HepG2 (cell line): Measurements from ENCODE around the gene FAM32A.

Experiments used
- CAMTA2 ChIP-seq: sonication (generic); formaldehyde crosslinking; IDR thresholded peaks from 2 replicates; pipeline ENCODE4 v1.4.0; 2020; ENCODE audit warnings: mild to moderate bottlenecking, missing genetic modification reagents, borderline replicate concordance
- FOXJ3 ChIP-seq: sonication (generic); formaldehyde crosslinking; IDR thresholded peaks from 2 replicates; pipeline ENCODE4 v1.4.0; 2020; ENCODE audit warnings: missing genetic modification reagents, mild to moderate bottlenecking, borderline replicate concordance
- NBN ChIP-seq: fragments of 450-650 bp; conservative IDR thresholded peaks from 2 replicates; pipeline ENCODE4 v1.6.1; 2017
- REL ChIP-seq: sonication (generic); formaldehyde crosslinking; conservative IDR thresholded peaks from 2 replicates; pipeline ENCODE4 v1.8.0; 2022; ENCODE audit warnings: mild to moderate bottlenecking, missing genetic modification reagents, moderate library complexity
- ZNF24 ChIP-seq: fragments of 450-650 bp; IDR thresholded peaks from 2 replicates; pipeline ENCODE4 v1.6.1; 2017; ENCODE audit warnings: antibody characterized with exemption, mild to moderate bottlenecking
- ZNF589 ChIP-seq: sonication (generic); formaldehyde crosslinking; conservative IDR thresholded peaks from 2 replicates; pipeline ENCODE4 v1.8.0; 2022; ENCODE audit warnings: mild to moderate bottlenecking, moderate library complexity, missing genetic modification reagents
- ZNF678 ChIP-seq: sonication (generic); formaldehyde crosslinking; IDR thresholded peaks from 2 replicates; pipeline ENCODE4 v1.4.0; 2020; ENCODE audit warnings: mild to moderate bottlenecking, missing genetic modification reagents

GRCh38 chr19:16229322-16229641 is 44.1 kb downstream of the FAM32A start:
- no peak for TF ChIP-seq FOXJ3 (CRISPR knock-in tag)
- TF ChIP-seq NBN = no peak
- no peak for TF ChIP-seq ZNF24
- TF ChIP-seq REL (CRISPR knock-in tag) = no peak
- no peak for TF ChIP-seq ZNF678
- no peak for TF ChIP-seq ZNF589 (CRISPR knock-in tag)
- TF ChIP-seq CAMTA2 = no peak
